HCEC 1CT (cell line): Measurements from ENCODE around the gene SNRNP48.

Experiments used
- DNase-seq: peaks from one replicate; pipeline ENCODE4 v3.0.0-alpha.2; 2017

SNRNP48 gene

DNA sequence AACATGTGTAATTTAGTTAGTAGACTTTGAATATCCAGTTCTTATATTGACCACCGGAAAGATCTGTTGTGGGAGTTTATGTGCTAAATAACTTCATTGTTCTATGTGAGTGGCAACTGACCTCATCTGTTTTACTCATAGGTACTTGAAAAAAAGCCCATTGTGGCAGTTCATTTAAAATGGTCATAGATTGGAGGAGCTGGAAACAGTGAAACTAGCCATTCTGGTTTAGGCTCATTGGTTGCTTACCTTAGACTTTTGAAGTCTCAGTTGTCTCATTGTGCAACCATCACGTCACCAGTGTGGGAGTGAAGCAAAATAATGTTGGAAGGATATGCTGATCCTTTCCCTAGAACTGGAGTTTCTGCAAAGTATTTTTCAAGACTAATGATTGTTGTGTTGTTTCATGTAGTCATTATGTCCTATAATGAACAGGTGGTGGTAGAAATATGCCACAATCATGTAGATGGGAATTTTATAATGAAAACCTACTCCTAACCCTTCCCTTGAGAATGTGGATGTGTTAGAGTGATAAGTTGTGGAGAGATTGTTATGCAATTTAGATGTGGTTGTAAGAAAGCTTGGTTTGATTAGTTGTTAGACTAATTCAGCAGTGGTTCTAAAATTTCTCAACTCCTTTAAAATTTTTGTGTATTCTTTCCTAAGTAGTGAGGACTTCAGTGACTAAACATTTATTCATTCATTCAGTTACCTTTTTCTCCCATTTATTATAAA, 30.2 kb upstream of the SNRNP48 start:
- DNase-seq: no peak

DNA sequence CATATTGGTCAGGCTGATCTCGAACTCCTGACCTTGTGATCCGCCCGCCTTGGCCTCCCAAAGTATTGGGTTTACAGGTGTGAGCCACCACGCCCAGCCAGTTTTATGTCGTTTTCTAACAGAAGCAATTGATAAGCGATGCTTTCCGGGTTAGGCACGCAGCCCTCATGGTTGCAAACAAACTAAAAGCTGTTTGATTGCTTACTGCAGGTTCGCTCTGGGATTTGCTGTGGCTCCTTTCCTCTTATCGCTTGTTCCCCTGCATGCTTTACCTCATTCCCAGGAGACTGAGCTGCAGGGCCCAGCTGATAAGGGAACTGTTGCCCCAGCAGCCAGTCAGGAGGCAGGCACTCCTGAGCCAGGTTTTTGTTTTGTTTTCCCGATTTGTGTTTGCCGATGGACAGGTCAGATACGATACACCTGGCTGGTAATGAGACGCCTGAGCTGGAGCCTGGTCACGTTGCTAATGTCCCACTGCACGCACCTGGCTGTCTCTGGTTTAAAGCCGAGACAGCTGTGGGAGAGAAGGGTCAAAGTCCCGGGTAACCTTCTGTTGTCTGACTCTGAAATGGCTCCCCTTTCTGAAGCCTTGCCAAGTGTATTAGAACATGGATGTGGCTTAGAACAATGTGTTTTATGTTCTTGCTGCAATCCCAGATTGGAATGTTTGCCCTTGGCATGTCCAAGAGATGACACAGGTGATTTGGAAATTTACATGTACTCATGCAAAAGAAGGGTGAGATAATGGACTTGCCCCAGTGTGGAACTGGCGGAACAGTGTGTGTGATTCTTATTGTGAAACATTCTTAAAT, 28.6 kb upstream of the SNRNP48 start:
- no peak for DNase-seq

DNA sequence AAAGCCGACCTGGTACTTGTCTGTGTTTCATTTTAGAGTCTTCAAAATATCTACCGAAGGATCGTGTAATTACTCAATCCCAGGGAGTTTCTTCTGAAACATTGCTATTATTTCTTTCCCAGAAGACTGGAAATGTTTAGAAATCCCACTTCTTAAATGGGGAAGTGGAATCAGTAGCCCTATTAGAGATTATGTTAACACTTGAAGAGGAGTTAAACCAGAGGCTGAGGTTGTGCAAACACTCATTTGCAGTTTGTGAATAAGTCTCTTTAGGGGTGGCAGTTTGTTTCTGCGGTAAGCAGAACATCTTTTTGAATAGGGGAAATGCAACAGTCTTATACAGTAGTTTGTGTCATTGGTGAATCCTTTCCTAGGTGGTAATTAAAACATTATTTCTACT, 27.2 kb upstream of the SNRNP48 start:
- no peak for DNase-seq

DNA sequence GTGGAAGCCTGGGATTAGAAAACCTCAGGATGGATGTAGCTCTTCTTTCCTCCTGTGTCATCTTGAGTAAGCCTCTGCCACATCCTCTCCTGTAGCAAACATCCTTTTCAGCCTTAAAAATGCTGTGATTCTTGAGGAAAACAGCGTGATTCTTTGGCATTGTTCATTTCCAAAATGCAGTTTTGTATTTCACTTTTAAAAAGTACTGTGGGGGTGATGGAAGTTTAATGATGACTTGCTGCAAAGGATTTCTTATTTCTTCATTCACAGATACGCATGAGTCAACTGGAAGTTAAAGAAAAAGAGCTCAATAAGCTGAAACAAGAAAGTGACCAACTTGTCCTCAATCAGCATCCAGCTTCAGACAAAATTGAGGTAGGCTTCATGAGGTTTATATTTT, 23.9 kb upstream of the SNRNP48 start:
- DNase-seq: no peak

DNA sequence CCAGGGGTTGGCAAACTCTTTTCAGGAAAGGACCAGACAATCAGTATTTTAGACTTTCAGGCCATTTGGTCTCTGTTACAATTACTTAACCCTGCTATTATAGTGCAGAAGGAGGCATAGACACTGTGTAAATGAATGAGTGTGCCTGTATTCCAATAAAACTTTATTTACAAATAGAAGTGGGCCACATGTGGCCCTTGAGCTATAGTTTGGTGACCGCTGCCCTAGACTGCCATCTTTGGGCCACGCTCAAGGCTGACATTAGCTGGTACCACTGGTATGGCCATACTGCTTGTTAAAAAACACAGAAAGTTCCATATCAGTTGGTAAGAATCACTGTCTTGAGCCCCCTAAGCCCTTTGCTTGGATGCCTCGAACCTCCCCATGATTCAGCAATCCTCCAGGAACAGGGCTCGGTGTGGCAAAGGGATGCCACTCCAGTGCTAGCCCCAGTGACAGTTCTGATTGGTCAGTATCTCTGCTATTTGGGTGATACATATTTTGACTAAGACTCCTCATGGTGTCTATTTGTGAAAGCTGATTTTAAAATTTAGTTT, 23.3 kb upstream of the SNRNP48 start:
- DNase-seq: no peak

DNA sequence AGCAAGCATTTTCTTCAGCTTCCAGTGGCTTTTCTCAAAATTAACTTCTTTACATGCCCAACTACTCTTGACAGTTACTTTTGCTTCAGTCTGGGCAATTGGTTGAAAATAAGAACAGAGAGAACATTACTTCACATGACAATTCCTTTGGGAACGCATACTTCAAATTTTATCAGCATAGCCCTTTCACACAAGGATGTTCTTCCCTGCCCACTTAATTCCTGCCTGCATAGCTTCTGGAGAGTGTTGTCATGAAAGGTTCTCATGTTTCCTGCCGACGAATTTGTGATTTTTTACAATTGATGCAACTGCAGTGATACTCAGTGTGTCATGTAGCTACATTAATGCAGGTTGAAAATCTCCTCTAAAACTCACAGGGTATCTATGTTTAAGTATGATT, 22.0 kb upstream of the SNRNP48 start:
- no peak for DNase-seq

DNA sequence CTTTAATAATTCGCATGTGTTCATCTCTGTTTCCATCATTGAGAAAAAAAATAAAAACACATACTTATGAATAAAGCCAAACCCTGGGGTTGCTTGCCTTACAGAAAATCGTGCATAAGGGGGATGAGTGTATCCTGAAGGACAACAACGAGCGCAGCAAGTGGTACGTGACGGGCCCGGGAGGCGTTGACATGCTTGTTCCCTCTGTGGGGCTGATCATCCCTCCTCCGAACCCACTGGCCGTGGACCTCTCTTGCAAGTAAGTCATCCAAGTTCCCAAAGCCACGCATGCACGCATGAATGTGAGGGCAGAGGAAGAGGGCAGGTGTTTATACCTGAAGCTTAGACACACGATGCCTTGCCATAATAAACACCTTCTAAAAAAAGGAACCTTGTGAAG, 20.9 kb upstream of the SNRNP48 start:
- no peak for DNase-seq

DNA sequence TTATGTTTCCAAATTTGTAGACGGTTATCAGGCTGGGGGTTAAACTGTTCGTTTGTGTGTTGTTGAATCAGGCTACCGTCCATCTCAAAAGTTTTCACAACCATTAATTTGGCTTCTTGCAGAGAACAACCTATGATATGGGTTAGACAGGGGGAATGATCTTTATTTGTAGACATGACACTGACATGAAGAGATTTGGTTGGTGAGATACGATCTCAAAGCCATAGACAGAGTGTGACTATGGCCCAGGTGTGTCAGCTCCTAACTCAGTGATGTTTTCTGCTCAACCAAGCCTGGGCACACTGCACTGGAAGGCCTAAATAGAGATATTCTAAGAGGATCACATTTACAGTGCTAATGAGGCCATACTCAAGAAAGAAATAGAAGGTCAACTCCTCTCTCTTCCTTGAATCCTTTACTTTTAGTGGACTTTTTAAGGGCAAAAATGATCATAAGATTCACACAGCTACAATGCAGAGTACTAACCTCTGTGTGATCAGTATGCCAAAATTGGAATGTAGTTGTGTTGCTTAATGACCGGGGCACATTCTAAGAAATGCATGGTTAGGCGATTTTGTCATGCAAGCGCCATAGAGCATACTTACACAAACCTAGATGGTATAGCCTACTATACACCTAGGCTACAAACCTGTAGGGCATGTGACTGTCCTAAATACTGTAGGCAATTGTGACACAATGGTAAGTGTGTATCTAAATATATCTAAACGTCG, 17.6 kb upstream of the SNRNP48 start:
- DNase-seq: no peak

DNA sequence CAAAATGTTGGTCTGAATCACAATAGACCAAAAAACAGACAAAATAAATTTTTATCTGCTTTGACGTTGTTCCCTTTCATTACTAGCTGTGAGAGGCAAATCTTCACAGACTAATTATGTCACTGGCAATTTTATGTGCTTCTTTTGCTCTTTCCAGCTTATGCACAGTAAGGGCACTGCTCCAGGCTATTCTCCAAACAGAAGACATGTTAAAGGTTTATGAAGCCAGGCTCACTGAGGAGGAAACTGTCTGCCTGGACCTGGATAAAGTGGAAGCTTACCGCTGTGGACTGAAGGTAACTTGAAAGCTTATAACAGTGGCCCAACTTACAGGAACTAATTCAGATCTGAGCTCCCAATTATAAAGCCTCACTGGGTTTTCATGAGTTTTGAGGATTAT, 15.5 kb upstream of the SNRNP48 start:
- DNase-seq: no peak

DNA sequence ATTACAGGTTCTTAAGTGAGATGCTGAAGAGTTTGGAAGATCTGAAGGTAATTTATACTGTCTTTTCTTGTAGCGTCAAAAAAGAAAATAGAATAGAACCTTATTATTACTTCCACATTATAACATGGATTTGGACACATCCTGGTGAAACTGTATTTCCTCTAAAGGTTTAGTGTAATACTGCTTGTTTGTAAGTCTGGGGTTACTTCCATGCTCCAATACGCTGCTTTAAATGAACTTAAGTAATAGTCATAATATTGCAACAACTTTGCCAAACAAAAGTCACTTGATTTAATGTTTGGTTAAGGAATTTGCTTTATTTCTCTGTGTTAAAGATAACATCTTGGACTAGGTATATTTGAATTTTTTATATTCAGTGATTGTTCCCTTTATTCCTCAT, 11.5 kb upstream of the SNRNP48 start:
- no peak for DNase-seq

DNA sequence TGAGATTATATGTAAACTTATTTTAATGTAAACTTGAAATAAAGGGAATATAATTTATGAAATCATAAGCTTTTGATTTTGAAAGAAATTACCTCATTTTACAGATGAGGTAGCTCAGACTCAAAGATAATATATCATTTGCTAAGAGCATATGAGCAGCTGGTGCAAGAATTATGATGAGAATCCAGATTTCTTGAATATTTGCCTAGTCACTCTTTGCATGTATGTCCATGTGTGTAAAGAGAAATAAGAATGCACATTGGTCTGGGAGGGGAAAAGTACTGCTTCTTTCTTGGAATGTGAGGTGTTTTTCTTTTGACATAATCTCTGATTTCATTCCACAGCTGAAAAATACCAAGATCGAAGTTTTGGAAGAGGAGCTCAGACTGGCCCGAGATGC, 11.1 kb upstream of the SNRNP48 start:
- DNase-seq: no peak

DNA sequence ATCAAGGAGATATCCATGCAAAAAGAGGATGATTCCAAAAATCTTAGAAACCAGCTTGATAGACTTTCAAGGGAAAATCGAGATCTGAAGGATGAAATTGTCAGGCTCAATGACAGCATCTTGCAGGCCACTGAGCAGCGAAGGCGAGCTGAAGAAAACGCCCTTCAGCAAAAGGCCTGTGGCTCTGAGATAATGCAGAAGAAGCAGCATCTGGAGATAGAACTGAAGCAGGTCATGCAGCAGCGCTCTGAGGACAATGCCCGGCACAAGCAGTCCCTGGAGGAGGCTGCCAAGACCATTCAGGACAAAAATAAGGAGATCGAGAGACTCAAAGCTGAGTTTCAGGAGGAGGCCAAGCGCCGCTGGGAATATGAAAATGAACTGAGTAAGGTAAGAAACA, 10.1 kb upstream of the SNRNP48 start:
- no peak for DNase-seq

DNA sequence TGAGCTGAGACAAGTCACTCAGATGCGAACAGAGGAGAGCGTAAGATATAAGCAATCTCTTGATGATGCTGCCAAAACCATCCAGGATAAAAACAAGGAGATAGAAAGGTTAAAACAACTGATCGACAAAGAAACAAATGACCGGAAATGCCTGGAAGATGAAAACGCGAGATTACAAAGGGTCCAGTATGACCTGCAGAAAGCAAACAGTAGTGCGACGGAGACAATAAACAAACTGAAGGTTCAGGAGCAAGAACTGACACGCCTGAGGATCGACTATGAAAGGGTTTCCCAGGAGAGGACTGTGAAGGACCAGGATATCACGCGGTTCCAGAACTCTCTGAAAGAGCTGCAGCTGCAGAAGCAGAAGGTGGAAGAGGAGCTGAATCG, 9.5 kb upstream of the SNRNP48 start:
- DNase-seq: no peak

DNA sequence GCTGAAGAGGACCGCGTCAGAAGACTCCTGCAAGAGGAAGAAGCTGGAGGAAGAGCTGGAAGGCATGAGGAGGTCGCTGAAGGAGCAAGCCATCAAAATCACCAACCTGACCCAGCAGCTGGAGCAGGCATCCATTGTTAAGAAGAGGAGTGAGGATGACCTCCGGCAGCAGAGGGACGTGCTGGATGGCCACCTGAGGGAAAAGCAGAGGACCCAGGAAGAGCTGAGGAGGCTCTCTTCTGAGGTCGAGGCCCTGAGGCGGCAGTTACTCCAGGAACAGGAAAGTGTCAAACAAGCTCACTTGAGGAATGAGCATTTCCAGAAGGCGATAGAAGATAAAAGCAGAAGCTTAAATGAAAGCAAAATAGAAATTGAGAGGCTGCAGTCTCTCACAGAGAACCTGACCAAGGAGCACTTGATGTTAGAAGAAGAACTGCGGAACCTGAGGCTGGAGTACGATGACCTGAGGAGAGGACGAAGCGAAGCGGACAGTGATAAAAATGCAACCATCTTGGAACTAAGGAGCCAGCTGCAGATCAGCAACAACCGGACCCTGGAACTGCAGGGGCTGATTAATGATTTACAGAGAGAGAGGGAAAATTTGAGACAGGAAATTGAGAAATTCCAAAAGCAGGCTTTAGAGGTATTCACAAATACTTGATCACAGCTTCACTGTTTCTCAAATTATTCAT, 8.9 kb upstream of the SNRNP48 start:
- DNase-seq: no peak

DNA sequence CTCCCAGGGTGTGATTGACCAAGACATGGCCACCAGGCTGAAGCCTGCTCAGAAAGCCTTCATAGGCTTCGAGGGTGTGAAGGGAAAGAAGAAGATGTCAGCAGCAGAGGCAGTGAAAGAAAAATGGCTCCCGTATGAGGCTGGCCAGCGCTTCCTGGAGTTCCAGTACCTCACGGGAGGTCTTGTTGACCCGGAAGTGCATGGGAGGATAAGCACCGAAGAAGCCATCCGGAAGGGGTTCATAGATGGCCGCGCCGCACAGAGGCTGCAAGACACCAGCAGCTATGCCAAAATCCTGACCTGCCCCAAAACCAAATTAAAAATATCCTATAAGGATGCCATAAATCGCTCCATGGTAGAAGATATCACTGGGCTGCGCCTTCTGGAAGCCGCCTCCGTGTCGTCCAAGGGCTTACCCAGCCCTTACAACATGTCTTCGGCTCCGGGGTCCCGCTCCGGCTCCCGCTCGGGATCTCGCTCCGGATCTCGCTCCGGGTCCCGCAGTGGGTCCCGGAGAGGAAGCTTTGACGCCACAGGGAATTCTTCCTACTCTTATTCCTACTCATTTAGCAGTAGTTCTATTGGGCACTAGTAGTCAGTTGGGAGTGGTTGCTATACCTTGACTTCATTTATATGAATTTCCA, 4.6 kb upstream of the SNRNP48 start:
- no peak for DNase-seq

DNA sequence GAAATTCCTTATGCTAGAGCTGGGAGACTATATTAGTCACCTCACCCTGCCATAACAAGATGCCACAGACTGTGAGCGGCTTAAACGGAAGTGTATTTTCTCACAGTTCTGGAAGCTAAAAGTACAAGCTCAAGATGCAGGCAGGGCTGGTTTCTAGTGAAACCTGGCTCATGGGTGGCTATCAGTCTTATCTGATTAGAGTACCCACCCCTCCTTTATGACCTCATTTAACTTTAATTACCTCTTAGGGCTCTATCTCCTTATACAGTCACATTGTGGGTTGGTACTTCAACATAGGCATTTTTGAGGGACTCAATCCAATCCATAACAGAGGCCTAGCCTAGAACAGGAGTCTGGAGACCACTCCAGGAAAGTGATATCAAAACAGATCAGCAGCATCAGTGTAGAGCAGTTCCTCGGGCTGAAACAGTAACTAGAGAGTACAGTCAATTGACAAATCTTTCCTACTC, 2.3 kb upstream of the SNRNP48 start:
- no peak for DNase-seq

DNA sequence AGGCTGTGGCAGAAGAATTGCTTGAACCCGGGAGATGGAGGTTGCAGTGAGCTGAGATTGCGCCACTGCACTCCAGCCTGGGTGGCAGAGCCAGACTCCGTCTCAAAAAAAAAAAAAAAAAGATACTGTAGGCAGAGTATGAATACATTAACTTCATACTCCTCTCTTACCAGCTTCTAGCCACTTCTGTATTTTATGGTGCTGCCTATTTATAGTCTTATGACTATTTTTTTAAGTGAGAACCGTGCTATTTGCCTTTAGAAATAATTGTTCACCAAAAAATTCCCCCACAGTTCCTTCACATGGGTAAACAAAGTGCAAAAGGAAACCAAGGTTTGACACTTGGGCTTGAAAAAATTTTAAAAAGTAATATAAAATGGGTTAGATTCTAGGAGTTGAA, 1.5 kb upstream of the SNRNP48 start:
- DNase-seq: no peak

DNA sequence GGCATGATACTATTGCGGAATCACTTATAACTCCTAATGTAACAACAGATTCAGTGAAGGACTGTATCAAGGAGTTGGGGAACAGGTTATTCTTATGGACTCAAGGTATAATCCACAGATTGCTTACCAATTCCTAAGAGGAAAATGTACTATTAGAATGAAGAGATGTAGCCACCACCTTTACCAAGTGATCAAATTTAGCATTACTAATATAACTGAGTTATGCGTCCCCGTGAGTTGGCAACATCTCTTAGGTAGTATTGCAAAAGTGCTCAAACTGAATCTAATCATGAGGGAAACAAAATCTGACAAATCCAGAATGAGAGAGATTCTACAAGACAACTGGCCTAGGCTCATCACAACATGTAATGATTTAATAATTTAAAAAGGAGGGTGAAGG, 777 bp upstream of the SNRNP48 start:
- DNase-seq: no peak

DNA sequence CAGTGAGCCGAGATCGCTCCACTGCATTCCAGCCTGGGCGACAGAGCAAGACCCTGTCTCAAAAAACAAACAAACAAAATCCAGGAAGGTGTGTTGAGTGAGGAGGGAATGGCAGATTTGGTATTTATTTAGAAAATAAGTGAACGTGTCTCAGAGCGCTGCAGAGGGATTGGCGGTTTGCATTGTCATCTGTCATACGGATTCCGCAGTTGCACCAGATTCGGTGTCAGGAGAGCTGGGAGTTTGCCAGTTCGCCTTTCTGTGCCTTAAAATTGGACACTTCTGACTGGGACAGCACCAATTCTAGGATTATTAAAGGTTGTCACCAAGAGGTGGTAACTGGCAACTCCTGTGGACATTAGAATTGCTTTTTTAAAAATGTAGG, 912 bp downstream of the SNRNP48 start:
- DNase-seq: no peak

DNA sequence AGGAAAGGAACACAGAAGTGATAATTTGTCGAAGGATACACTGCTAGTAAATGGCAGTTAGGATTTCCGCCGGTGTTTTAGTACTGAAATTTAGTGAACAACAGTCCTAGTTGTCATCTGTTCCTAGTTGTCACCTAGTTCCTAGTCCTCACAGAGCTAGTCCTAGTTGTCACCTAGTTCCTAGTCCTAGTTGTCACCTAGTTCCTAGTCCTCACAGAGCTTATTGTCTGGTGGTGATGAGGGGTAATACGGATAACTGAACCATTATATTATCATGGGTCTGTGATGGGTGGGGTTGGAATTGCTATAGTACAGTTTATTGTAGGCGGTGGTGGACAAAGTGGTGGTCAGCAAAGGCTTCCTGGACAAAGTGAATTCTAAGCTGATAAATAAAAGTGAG, 1.8 kb downstream of the SNRNP48 start:
- no peak for DNase-seq

DNA sequence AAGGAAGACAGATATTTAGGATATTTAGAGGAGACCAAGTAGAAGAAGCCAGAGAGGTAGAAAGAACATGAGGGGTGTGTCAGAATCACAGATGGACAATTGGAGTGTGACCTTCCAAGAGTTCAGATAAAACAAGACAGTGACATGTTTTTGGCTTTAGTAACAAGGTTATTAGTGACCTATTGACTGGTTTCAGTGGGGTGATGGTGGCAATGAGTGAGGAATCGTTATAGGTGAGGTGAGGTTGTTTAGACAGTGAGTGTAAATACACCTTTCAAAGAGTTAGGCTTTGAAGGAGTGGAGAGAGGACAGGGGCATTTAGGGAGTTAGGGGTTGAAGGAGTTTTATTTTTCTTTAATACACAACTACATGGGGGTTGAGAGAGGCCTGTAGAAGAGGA, 3.2 kb downstream of the SNRNP48 start:
- no peak for DNase-seq

DNA sequence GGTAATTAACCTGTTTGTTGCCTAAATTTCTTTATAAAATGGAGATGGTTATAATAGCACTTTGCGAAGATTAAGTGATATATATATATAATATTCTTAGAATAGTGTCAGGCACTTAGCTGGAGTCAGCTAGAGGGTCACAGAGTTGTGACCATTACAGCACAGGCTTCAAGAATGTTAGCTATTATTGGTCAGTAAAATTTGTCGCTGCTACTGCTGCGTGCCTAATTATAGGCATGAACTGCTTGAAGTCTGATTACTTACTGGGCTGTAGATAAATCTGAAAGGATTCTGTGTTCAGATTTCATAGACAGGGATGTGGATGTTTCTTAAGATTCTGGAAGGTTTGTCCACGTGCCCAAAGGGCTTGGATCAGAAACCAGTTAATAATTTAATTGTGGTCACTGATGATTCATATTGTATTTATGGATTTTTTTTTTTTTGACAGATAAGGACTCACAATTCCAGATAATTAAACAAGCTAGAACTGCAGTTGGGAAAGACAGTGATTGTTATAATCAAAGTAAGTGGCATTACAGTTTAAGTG, 4.7 kb downstream of the SNRNP48 start:
- no peak for DNase-seq
